ENCODE measurements around the gene HOXC12. TPM values are rescaled to one million over a fixed set of nuclear protein-coding genes. Genes with fewer than 3 reads are reported as not detected.

Gene HOXC12
- total RNA-seq, 6 experiments from 2014 or later, result not detected

DNA sequence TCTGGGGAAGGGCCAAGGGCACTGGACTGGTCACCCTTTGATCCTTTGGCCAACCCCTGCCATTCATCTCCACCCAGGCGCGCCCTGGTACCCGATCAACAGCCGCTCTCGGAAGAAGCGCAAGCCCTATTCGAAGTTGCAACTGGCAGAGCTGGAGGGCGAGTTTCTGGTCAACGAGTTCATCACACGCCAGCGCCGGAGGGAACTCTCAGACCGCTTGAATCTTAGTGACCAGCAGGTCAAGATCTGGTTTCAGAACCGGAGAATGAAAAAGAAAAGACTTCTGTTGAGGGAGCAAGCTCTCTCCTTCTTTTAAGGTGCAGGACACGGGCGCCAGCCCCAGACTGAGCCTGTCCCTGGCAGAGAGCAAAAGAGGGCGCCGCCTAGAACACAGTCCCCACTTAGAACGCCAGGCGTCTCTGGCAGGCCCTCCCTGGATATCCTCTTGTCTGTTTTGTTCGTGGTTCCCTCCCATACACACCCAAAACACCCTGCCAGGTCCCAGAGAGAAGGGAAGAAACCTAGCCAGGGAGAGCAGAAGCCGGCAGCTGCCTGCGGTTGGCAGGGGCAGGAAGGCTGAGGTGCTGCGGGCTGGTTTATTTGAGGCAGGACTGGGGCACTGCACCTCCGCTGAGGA, 1.7 kb downstream of the HOXC12 start:
- Histone ChIP-seq H3K27ac (no peak overlapping the region), H3K27me3 (peaks cover 17 to 66% of the 10 kb centered on the region in 2 donors), H3K9me3 (no peaks in the 10 kb centered on the region), H3K4me1 (no peaks in the 10 kb centered on the region), H3K36me3 (no peaks in the 10 kb centered on the region), H3K4me3 (no peak overlapping the region)
- intact Hi-C loops (cut with DNase I), result no loop called here
- no peak for TF ChIP-seq POLR2A (IDR thresholded peaks at IDR 0.05)
- TF ChIP-seq, protein P1, sequence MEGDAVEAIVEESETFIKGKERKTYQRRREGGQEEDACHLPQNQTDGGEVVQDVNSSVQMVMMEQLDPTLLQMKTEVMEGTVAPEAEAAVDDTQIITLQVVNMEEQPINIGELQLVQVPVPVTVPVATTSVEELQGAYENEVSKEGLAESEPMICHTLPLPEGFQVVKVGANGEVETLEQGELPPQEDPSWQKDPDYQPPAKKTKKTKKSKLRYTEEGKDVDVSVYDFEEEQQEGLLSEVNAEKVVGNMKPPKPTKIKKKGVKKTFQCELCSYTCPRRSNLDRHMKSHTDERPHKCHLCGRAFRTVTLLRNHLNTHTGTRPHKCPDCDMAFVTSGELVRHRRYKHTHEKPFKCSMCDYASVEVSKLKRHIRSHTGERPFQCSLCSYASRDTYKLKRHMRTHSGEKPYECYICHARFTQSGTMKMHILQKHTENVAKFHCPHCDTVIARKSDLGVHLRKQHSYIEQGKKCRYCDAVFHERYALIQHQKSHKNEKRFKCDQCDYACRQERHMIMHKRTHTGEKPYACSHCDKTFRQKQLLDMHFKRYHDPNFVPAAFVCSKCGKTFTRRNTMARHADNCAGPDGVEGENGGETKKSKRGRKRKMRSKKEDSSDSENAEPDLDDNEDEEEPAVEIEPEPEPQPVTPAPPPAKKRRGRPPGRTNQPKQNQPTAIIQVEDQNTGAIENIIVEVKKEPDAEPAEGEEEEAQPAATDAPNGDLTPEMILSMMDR (IDR thresholded peaks at IDR 0.05), result no peak
- 9% methylated on average over 12 of the region's 25 CpGs for WGBS (ENCODE audit: insufficient coverage, low coverage, low lambda C conversion rate, missing lambda C conversion rate)
- ATAC-seq (no peak), DNase-seq (no peak)

DNA sequence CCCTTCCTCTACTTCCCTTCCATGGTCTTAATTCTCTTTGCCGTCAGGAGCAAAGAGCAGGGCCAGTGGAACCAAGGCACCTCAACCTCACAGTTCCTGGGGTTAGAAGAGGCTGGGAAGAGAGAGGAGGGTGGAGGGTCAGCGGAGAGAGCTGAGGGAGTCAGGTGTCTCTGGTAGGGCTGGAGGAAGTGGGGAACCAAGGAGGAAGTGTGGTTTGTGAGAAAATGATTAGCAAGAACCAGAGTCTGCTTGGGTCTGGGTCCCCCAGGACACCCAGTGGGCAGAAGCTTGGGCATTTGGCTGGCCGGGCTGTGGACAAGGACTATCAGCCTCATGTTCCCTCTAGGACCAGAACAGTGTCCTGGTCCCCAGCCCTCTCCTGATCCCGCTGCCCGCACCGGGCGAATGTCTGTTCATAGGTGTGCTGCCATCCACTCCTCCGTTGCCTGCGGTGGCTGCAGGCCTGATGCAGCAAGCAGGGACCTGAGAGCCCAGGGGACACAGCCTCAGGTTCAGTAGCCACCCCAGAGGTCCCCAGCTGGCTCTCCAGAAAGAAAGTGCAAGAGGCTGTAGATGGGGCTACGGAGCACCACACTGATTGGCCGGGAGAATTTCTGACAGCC, 2.3 kb downstream of the HOXC12 start:
- TF ChIP-seq, protein P1 (IDR thresholded peaks at IDR 0.05), result no peak
- no peak for TF ChIP-seq POLR2A (IDR thresholded peaks at IDR 0.05)
- Histone ChIP-seq H3K36me3 (no peaks in the 10 kb centered on the region), H3K27ac (no peak overlapping the region), H3K4me3 (no peak overlapping the region), H3K9me3 (no peaks in the 10 kb centered on the region), H3K4me1 (no peaks in the 10 kb centered on the region), H3K27me3 (peaks cover 19 to 66% of the 10 kb centered on the region in 2 donors)
- ATAC-seq, result no peak
- 4% methylated on average over 3 of the region's 11 CpGs for WGBS (ENCODE audit: insufficient coverage, low coverage, low lambda C conversion rate, missing lambda C conversion rate)
- no peak for DNase-seq
- intact Hi-C loops (cut with DNase I), result no loop called here

DNA sequence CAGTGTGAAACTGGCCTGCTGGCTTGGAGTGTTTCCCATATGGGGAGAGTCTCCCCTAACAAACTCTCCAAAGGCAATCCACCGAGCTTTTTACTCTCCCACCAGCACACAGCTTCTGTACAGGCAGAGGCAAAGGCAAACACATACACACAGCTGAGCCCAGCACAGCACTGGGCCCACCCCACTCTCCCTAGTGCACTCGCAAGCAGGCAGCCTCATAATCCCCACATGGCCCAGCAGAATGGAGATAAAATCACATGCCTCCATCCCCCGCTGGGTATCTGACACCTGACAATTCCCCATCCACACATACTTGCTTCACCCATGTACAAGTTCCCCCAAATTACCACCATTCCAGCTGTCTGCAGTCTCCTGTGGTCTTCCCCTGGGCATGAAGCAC, 3.4 kb downstream of the HOXC12 start:
- 0% methylated on average over 3 of the region's 3 CpGs for WGBS (ENCODE audit: insufficient coverage, low coverage, low lambda C conversion rate, missing lambda C conversion rate)
- H3K27me3 ChIP-seq, result peaks cover 23 to 66% of the 10 kb centered on the region in 2 donors
- no peak for TF ChIP-seq POLR2A (IDR thresholded peaks at IDR 0.05)
- TF ChIP-seq, protein P1 (IDR thresholded peaks at IDR 0.05), result no peak
- no peak overlapping the region for H3K27ac ChIP-seq
- no peaks in the 10 kb centered on the region for H3K36me3 ChIP-seq
- intact Hi-C loops (cut with DNase I), result no loop called here
- H3K4me1 ChIP-seq, result no peaks in the 10 kb centered on the region
- no peak for DNase-seq
- H3K9me3 ChIP-seq, result no peaks in the 10 kb centered on the region
- no peak overlapping the region for H3K4me3 ChIP-seq
- no peak for ATAC-seq

DNA sequence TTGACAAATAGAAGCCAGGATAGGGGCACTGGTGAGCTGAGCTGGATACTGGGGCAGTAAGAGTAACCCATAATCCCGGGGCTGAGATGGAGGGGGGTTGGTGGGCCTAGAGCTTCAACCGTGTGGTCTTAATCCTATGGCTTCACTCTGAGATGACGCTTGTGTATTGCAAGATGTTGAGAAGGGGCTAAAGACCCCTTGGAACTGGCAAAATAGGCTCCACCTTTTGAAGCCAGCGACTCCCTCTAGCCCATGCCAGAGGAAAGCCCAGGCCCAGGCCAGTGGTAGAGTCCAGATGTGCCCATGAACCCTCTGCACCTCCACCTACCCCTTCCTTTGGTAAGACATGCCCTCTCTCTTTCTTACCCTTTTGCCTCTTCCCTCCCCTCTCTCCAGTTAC, 4.6 kb downstream of the HOXC12 start:
- H3K36me3 ChIP-seq, result no peaks in the 10 kb centered on the region
- no peaks in the 10 kb centered on the region for H3K4me1 ChIP-seq
- H3K4me3 ChIP-seq, result no peak overlapping the region
- no peak overlapping the region for H3K27ac ChIP-seq
- TF ChIP-seq, protein P1 (IDR thresholded peaks at IDR 0.05), result no peak
- no peak for TF ChIP-seq POLR2A (IDR thresholded peaks at IDR 0.05)
- no peaks in the 10 kb centered on the region for H3K9me3 ChIP-seq
- peaks cover 23 to 63% of the 10 kb centered on the region in 2 donors for H3K27me3 ChIP-seq
- 0% methylated on average over 2 of the region's 4 CpGs for WGBS (ENCODE audit: insufficient coverage, low coverage, low lambda C conversion rate, missing lambda C conversion rate)
- intact Hi-C loops (cut with DNase I), result no loop called here
- ATAC-seq (no peak), DNase-seq (no peak)

Data from right lobe of liver (tissue), 6 donors.